OCI-LY7 (cell line): ENCODE data around the gene KRT31.

Experiments used
- EZH2phosphoT487 ChIP-seq: fragments of 200-600 bp; sonication (generic); IDR thresholded peaks from 2 replicates; pipeline ENCODE4 v1.6.1; 2018; ENCODE audit warnings: low read depth, borderline replicate concordance, mild to moderate bottlenecking, mixed run types, antibody characterized with exemption, low read length, moderate library complexity, mixed read lengths
- TF ChIP-seq, protein P1 (sequence below): fragments of 200-600 bp; sonication (generic); conservative IDR thresholded peaks from 2 replicates; pipeline ENCODE4 v1.5.1; 2014; ENCODE audit warnings: mild to moderate bottlenecking, antibody characterized with exemption, low read length, moderate library complexity, mixed read lengths

- TF ChIP-seq, protein P1, sequence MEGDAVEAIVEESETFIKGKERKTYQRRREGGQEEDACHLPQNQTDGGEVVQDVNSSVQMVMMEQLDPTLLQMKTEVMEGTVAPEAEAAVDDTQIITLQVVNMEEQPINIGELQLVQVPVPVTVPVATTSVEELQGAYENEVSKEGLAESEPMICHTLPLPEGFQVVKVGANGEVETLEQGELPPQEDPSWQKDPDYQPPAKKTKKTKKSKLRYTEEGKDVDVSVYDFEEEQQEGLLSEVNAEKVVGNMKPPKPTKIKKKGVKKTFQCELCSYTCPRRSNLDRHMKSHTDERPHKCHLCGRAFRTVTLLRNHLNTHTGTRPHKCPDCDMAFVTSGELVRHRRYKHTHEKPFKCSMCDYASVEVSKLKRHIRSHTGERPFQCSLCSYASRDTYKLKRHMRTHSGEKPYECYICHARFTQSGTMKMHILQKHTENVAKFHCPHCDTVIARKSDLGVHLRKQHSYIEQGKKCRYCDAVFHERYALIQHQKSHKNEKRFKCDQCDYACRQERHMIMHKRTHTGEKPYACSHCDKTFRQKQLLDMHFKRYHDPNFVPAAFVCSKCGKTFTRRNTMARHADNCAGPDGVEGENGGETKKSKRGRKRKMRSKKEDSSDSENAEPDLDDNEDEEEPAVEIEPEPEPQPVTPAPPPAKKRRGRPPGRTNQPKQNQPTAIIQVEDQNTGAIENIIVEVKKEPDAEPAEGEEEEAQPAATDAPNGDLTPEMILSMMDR: no peak
- no peak for TF ChIP-seq EZH2phosphoT487
Measured at GRCh38 chr17:41351177-41351576, 46.2 kb downstream of the KRT31 start.
